ENCODE data around the gene OR7G3.

Gene OR7G3

GRCh38 chr19:9126900-9127405 is at the start of gene OR7G3:
OR7G3 (minus strand) TSS chr19:9126950; CDS start chr19:9126950, 0 bp downstream.
- no peak for DNase-seq

- DNase-seq, result no peak
These were observed 48.6 kb upstream of the OR7G3 start for GRCh38 chr19:9175326-9175725.

GRCh38 chr19:9171393-9171991 is 44.7 kb upstream of the OR7G3 start:
- no peak for DNase-seq

GRCh38 chr19:9166846-9167245 is 40.1 kb upstream of the OR7G3 start:
- DNase-seq, result no peak

- DNase-seq, result no peak
These were observed 38.5 kb upstream of the OR7G3 start for GRCh38 chr19:9165261-9165660.

GRCh38 chr19:9161427-9161826 is 34.7 kb upstream of the OR7G3 start:
- no peak for DNase-seq

- no peak for DNase-seq
These were observed 33.1 kb upstream of the OR7G3 start for GRCh38 chr19:9159891-9160290.

- DNase-seq, result no peak
These were observed 29.6 kb upstream of the OR7G3 start for GRCh38 chr19:9156304-9156703.

- no peak for DNase-seq
These were observed 28.8 kb upstream of the OR7G3 start for GRCh38 chr19:9155591-9155990.

- DNase-seq, result no peak
These were observed 24.6 kb upstream of the OR7G3 start for GRCh38 chr19:9151367-9151766.

GRCh38 chr19:9150650-9151049 is 23.9 kb upstream of the OR7G3 start:
- DNase-seq, result no peak

- no peak for DNase-seq
These were observed 23.2 kb upstream of the OR7G3 start for GRCh38 chr19:9149997-9150396.

- DNase-seq, result no peak
These were observed 21.9 kb upstream of the OR7G3 start for GRCh38 chr19:9148697-9149096.

- no peak for DNase-seq
These were observed 20.1 kb upstream of the OR7G3 start for GRCh38 chr19:9146882-9147281.

- DNase-seq, result no peak
These were observed 18.2 kb upstream of the OR7G3 start for GRCh38 chr19:9144920-9145319.

GRCh38 chr19:9140159-9140874 is 13.6 kb upstream of the OR7G3 start, which contains the start of gene ZNF317:
ZNF317 (plus strand) TSS chr19:9140397; CDS start chr19:9156017, 15,620 bp downstream.
- peak; percentile 94 for DNase-seq

GRCh38 chr19:9139609-9140158 is 12.9 kb upstream of the OR7G3 start:
- DNase-seq, result no peak

GRCh38 chr19:9132422-9132821 is 5.7 kb upstream of the OR7G3 start:
- DNase-seq, result no peak

GRCh38 chr19:9130965-9131364 is 4.2 kb upstream of the OR7G3 start:
- no peak for DNase-seq

GRCh38 chr19:9128171-9128570 is 1.4 kb upstream of the OR7G3 start:
- peak; percentile 5 for DNase-seq

- no peak for DNase-seq
These were observed 10.2 kb downstream of the OR7G3 start for GRCh38 chr19:9116547-9116946.

- DNase-seq, result no peak
These were observed 11.4 kb downstream of the OR7G3 start, which contains the start of gene OR7G1 for GRCh38 chr19:9115307-9115813. OR7G1 (minus strand) TSS chr19:9115763; CDS start chr19:9115763, 0 bp downstream.

- no peak for DNase-seq
These were observed 16.8 kb downstream of the OR7G3 start for GRCh38 chr19:9109959-9110358.

- DNase-seq, result no peak
These were observed 19.4 kb downstream of the OR7G3 start, which contains the start of gene OR7G2 for GRCh38 chr19:9107375-9107774. OR7G2 (minus strand) TSS chr19:9107475; CDS start chr19:9103243, 4,232 bp downstream.

Data from fibroblast of upper back skin (primary cell).